ENCODE results near the gene GGN. TPM values are rescaled to one million over a fixed set of nuclear protein-coding genes. Genes with fewer than 3 reads are reported as not detected.
"Not testable (repeated sequence)": the region's sequence is repeated elsewhere in the genome, so short reads cannot be mapped to it uniquely, and the experiment has no call there.

Gene GGN
- total and polyA plus RNA-seq, 3 donors from 2014 or later: 43.7 to 196 (median 80.2) TPM

- DNase-seq: no peak
- Histone ChIP-seq H3K4me1 (no peaks in the 10 kb centered on the region), H3K4me3 (no peak overlapping the region), H3K27me3 (no peaks in the 10 kb centered on the region), H3K36me3 (ENCODE audit: low read depth, missing control alignments) (no peaks in the 10 kb centered on the region), H3K9me3 (no peaks in the 10 kb centered on the region), H3K27ac (no peak overlapping the region)
- WGBS, 2 donors: 77 to 83% methylated on average over 7 of the region's 7 CpGs
- TF ChIP-seq CTCF (IDR thresholded peaks at IDR 0.05) (no peak), POLR2A (IDR thresholded peaks at IDR 0.05) (no peak)
- intact Hi-C loops (cut with DNase I; ENCODE audit: low total_unique reads): no loop called here
These were observed 43.1 kb upstream of the GGN start for GRCh38 chr19:38430931-38431330.

GRCh38 chr19:38429811-38430156 lies 42.0 kb upstream of the GGN start:
- no peak for DNase-seq
- intact Hi-C loops (cut with DNase I; ENCODE audit: low total_unique reads): no loop called here

GRCh38 chr19:38429055-38429810 lies 41.4 kb upstream of the GGN start:
- H3K4me3 ChIP-seq: no peak overlapping the region
- DNase-seq: no peak
- no peaks in the 10 kb centered on the region for H3K36me3 ChIP-seq (ENCODE audit: low read depth, missing control alignments)
- 60 to 68% methylated on average over 14 of the region's 14 CpGs for WGBS, 2 donors
- H3K27ac ChIP-seq: no peak overlapping the region
- intact Hi-C loops (cut with DNase I; ENCODE audit: low total_unique reads): no loop called here
- no peaks in the 10 kb centered on the region for H3K9me3 ChIP-seq
- H3K27me3 ChIP-seq: no peaks in the 10 kb centered on the region
- no peaks in the 10 kb centered on the region for H3K4me1 ChIP-seq
- TF ChIP-seq POLR2A (IDR thresholded peaks at IDR 0.05) (no peak), CTCF (IDR thresholded peaks at IDR 0.05) (no peak)

More at GRCh38 chr19:38429811-38430156, 42.0 kb upstream of the GGN start:
- Histone ChIP-seq H3K27ac (no peak overlapping the region), H3K36me3 (ENCODE audit: low read depth, missing control alignments) (no peaks in the 10 kb centered on the region), H3K4me1 (no peaks in the 10 kb centered on the region), H3K27me3 (no peaks in the 10 kb centered on the region), H3K4me3 (no peak overlapping the region), H3K9me3 (no peaks in the 10 kb centered on the region)
- TF ChIP-seq CTCF (IDR thresholded peaks at IDR 0.05) (no peak), POLR2A (IDR thresholded peaks at IDR 0.05) (no peak)
- 80 to 87% methylated on average over 2 of the region's 2 CpGs for WGBS, 2 donors

- H3K36me3 ChIP-seq (ENCODE audit: low read depth, missing control alignments); H3K4me3 ChIP-seq; DNase-seq; H3K27ac ChIP-seq; intact Hi-C loops (cut with DNase I; ENCODE audit: low total_unique reads); H3K4me1 ChIP-seq; H3K9me3 ChIP-seq; H3K27me3 ChIP-seq: not testable (repeated sequence)
- WGBS, 2 donors: 82 to 86% methylated on average over 16 of the region's 17 CpGs
These were observed 39.3 kb upstream of the GGN start for GRCh38 chr19:38427035-38427677.

- no peak for DNase-seq
- H3K4me3 ChIP-seq: no peak within 1 kb of the TSS
- no peaks in the 10 kb centered on the region for H3K4me1 ChIP-seq
- H3K27ac ChIP-seq: no peak within 1 kb of the TSS
- H3K9me3 ChIP-seq: no peaks in the 10 kb centered on the region
- no peaks in the 10 kb centered on the region for H3K27me3 ChIP-seq
- intact Hi-C loops (cut with DNase I; ENCODE audit: low total_unique reads): no loop called here
- WGBS, 2 donors: 37 to 52% methylated on average over 14 to 20 of the region's 20 CpGs
- H3K36me3 ChIP-seq (ENCODE audit: low read depth, missing control alignments): no peaks in the 10 kb centered on the region
- no peak for TF ChIP-seq POLR2A (IDR thresholded peaks at IDR 0.05)
- no peak for TF ChIP-seq CTCF (IDR thresholded peaks at IDR 0.05)
These were observed 38.1 kb upstream of the GGN start, which contains the start of gene RASGRP4 for GRCh38 chr19:38425810-38426466. RASGRP4 (minus strand) TSS chr19:38426219; CDS start chr19:38426091, 128 bp downstream.

Data from testis (tissue), 3 donors.